ENCODE data around the gene AGAP1.

The AGAP1 gene

DNA sequence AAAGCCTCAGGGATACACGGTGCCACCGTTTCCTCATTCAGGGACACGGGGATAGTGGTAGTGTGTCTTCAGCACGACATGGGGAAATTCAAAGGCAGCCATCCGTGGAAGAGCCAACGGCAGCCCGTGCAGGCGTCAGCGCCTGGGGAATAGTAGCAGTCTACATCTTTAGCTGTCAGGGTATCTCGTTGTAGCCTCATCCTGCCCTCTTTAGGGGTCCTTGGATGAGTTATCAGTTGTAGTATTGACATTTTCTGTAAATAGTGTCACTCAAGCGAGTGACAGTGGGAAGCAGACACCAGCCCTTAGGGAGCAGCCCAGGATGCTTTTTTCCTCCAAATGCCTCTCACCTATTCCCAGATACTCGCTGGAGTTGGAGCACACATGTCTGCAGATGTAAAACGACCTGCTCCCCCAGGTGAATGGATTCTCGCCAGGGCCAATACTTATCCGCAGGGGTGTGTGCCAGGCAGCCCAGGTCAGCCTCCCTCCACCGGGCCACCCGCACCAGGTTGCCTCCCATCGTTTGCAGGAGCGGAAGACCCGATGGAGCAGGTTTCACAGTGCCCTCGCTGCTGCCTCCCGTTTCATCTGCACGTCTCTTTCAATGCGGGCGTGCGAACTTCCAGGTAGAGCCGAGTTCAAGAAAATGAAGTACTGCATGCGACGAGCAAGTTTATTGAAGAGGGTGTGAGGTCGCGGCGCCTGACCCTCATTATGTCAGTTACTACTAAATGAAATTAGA, 41.0 kb downstream of the AGAP1 start:
- no peak for DNase-seq

DNA sequence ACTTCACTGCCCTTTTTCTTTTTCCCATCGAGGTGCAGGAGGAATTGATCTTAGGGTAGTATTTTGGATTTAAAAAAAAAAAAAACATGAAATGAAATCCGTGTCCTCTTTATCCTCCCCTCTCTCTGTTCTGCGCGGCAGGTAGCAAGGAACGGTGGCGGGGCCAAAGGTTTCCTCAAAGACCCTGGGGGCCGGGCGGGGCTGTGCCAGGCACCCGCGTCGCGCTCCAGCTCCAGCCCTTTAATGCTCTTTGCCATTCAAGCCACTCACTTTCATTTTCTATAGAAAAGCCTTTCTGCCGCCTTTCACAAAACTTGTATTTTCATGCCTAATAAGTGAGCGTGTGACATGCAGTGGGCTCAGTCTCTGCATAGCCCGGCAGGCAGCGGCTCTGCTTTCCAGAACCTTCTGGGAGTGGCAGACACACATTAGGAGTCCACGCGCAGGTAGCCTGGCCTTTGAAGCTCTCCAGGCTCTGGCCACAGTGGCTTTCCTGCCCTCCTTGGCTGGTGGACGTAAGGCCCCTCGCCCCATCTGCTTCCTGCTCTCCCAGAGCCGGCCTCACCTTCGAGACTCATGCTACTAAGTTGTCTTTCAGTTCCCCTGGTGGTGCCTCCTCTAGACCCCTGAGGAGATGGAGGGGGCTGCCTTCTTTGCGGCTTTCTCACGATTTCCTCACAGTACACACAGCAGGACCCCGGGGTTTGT, 41.7 kb downstream of the AGAP1 start:
- DNase-seq, result no peak

DNA sequence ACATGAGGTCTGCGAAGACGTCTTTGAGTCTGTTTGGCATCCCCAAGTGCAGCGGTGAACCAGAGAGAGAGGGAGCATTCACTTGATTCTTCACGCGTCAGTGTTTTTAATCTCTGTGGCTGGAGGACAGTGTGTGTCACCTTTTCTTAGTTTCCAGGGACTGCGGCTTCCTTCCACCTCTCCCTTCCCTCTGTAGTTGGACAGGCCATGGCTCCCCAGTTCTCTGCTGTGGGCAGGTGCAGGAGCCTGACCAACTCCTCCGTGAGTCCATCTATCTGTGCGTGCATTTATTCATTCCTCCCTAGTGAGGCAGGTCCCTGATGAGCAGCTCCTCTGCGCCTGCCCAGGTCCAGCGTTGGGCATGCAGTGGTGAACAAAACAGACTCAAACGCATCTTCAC, 42.9 kb downstream of the AGAP1 start:
- no peak for DNase-seq

DNA sequence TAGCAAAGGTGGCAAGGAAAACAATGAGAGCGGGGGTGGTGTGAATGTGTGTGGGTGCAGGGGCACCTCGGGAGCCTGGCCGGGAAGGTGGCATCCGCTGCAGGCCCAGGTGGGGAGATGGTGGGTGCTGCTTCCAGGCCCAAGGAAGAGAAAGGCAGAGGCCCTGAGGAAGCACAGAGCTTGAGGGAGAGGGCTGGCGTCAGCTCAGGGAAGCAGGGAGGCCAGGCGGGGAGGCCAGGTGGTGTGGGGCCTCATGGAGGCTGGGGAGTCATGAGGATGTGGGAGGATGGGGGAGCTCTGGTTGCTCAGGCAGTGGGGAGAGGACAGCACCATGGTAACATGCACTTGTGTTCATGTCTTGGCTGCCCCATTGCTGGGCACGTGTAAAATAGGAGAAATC, 43.3 kb downstream of the AGAP1 start:
- no peak for DNase-seq

DNA sequence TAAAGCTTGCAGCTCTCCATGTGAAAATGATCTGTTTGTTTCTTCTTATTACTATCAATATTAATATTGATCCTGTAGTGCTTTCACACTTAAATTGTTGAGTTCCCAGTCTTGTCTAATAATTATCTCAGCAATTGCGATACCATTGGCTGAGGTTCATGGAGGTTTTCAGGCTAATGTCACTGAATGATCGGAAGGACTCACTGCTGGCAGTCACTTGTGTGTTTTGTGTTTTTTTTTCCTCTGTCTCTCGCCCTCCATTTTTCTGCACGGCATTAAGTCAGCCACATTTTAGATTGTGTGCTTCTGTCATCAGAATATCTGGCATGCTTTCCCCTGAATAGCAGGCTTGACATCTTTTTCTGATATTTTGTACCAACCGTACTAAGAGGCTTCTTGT, 43.7 kb downstream of the AGAP1 start:
- DNase-seq, result no peak

DNA sequence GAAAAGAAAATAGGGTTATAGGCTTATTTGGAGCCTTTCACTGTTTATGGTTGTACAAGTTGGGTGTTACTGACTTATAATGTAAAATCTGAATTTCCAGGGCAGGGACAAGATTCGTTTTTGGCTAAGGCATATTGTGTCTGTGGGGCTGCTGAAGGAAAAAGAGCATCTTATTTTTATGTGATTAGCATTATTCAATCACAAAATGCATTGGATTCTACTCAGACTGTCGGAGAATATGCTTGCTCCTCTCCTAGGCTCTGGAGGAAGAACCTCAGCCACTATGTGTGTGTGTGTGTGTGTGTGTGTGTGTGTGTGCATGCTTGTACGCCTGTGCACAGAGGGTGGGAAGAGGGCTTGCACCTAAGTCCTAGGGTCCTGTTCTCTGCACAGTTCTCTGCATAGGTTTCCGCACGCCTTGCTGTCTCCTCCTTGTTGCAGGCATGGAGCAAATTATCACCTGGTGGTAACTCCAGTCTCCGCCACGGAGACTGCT, 44.3 kb downstream of the AGAP1 start:
- DNase-seq, result no peak

DNA sequence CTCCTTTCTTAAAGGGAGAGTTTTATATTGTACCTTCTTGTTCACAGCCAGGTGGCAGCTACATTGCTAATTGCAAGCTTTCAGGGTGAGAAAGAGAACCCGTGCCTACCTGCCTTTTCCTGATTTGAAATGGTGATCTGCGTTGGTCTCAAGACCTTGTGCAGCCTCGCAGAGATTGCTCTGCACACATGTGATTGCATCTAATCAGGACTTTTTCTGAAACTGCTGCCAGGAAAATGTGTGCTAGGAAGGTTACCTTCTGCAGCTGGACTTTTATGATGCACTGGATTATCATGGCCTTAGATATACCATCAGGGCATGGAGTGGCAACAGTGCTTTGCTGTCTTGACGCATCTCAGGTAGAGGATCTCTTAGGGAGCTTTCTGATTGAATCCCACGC, 45.1 kb downstream of the AGAP1 start:
- DNase-seq, result no peak

DNA sequence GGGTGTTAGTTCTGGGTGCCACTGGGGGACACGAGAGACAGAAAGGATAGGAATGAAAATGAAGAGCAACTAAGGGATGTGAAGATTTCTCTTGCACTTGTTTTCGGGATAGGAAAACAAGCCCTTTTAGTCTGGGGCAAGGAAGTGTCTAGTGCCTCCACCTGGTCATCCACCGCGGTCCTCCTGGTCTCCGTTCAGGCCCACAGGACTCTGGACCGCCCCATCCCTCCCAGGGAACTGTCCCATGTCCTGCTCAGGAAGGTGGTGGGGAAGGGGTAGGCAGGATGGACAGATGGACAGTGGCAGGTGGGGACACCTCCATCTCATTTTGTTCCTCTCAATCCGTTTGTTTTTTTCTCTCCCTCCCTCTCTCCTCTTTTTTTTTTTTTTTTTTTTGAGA, 45.9 kb downstream of the AGAP1 start:
- DNase-seq, result no peak

DNA sequence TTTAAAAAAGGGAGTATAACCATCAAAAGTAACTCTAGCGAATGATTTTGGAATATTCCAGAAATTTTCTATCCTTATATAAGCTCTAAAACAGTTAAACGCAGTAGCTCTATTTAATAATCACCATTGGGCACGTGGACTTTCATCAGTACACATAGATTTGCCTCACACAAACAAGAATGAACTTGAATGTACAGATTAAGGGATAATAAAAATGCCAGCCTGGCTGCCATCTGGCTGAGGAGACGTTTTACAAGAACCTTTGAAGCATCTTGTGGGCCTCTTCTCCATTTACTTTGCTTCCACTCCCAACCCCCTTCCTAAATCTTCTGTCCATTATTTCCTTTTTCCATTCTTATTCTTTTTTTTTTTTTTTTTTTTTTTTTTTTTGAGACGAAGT, 47.2 kb downstream of the AGAP1 start:
- DNase-seq, result no peak

DNA sequence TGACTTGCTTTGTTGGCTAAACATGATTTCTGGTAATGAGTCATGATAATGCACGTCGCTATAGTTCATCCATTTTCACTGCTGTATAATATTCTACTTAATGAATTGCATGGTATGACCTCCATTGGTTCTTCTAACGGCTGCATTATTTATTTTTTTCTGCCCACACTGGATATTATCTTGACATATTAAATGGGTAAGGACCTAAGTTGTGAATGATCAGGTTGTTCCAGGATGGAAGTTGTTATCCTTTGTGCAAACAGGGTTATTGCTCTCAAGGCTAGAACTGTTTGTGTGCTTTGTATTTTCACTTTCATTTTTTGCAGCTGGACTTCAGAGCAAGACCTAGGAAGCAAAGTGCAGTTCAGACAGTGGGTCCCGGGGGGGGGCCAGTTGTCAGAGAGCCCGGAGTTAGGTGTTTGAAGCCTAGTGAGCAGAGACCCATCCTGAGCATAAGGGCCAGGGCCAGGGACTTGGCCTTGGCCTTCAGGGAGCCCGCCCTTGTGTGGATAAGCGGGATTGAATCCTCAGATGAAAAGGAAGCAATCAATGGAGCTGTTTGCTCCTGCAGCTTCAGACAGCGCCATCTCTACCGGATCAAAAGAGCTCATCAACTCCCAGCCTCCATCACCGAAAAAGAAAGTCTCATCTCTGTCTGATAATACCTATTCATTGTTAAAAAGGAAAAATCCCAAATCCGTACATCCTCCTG, 48.2 kb downstream of the AGAP1 start:
- DNase-seq, result no peak

DNA sequence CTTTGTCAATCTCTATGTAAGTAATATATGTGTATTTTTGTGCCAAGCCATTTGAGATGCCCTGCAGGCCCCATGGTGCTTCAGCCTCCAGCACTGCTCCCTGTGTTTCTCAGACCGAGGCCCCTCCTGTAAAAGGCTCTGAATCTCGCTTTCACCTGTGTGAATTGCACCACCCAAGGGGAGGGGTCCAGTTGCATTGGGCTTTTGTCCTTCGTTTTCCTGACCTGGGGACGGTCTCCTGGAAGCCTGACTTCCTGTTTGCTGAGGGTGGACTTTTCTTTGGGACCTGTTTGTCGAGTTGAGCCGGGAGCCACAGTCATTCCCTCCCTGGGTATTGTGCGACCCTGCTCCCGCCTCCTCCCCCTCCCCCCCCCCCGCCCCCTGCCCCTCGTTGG, 48.9 kb downstream of the AGAP1 start:
- DNase-seq, result no peak

DNA sequence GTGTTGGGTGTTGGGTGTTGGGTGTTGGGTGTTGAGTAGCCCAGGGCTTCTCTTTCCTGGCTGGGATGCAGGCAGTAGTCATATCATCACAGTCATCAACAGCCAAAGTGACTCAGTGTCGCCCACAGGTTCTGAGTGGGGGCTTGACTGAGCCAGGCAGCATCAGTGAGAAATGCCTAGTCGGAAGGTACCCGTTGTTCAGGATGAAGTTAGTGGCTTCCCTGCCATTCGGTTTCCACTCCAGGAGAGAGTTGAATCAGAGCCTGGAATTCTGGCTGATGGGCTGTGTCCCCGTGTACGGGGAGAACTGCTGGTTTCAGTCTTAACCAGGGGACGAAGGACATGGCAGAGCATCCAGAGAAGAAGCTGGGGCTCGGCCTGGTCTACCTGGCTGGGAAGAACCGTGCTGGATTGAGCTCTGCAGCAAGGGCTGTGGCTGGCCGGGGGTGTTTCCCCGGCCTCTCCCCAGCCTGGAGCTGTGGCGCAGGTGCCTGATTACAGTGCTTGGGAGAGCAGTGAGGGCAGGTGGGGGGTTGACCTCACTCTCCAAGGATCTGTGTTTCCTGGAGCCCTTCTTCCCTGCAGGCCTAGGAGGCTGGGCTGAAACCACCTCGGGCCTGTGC, 49.4 kb downstream of the AGAP1 start:
- no peak for DNase-seq

DNA sequence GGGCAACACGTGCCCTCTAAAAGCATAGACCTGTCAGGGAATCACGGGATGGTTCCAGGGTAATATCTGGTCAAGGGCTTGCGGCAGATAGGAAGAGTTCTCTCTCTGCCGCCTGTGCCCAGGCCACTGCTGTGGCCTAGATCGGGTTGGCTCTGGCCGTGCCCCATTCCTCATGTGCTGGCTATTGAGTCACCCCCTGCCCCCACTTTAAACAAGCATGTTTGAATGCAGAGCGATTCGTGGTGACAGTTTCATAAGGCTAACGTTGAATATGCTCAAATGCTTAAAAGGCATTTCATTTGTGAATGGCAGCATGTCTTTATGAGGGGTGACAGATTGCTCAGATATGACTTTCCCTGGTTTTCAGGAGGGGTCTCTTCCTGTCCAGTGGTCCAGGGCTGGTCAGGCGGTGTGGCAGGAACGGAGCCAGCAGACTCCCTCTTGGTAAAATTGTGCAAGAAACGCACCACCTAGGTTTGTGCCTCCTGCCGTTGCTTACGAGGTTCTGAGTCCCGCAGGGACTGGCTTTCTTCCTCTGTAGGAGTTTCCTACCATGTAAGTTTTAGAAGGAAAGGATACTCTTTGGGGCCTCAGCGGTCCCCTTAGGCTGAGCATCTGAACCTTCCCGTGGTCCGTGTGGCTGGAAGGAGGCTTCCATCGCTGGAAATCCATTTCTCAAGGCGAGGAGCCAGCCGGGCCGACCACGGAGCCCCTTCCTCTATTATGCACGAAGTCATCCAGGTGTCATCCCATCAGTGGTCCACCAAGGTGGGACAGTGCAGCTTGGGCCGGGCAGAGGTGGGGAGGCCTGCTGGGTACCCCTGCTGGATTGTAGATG, 50.2 kb downstream of the AGAP1 start:
- DNase-seq, result no peak

DNA sequence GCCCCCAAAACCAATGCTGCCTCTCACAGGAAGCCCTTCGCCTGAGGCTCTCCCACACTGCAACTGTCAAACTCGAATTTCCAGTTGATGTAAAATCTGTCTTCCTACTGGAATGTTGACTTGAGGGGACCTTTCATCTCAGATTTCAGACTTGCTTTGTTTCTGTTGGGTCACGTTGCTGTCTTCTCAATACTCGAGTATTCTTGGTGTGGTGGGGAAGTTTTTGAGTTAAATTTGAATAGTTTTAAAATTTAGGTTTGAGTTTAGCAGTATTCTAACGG, 50.8 kb downstream of the AGAP1 start:
- no peak for DNase-seq

DNA sequence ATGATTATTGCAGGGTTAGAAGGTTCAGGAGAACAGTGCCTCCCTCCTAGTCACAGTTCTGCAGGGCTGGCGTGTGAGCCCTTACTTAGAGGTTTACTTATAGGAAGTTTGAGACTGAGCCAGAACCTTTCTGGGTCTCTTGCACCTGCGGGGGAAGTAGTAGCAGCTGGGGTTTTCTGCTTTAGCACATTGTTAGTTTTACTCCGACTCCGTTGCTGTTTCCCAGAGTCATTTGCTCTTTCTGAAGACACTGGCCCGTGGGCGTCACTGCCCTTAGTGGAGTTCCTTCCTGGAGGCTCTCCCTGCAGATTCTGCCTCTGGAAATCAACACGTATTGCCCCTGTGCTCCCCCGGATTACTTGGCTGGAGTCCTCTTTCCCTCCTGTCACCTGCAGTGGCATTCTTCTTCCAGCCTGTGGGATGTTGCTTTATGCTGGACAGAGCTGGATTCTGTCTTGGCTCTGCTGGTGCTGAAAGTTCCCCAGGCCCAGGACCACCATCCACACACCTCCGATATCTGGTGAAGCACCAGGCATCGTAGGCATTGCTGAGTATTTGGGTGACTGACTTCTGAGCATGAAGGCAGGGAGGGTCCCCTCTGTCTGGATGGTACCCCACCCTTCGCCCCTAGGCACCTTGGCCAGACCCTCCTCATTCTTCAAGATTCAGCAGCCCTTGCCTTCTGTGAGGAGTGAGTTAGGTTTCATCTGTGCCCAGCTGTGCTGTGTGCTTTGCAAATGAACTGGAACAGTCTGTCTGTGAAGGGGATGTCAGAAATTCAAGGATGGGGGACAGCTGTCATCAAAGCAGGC, 51.7 kb downstream of the AGAP1 start:
- DNase-seq, result no peak

DNA sequence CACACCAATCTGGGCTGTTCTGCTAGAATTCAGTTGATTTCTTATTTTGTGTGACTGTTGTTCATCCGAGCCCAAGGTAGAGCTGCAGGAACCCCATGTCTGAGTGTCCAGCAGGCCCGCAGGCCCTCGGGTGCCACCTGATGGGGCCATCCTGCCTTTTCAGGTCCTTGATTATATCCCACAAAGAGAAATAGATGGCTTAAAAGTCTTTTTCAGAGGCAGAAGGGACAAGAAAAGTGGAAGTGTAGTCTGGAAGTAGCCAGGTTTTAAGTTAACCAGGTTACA, 52.2 kb downstream of the AGAP1 start:
- DNase-seq, result no peak

DNA sequence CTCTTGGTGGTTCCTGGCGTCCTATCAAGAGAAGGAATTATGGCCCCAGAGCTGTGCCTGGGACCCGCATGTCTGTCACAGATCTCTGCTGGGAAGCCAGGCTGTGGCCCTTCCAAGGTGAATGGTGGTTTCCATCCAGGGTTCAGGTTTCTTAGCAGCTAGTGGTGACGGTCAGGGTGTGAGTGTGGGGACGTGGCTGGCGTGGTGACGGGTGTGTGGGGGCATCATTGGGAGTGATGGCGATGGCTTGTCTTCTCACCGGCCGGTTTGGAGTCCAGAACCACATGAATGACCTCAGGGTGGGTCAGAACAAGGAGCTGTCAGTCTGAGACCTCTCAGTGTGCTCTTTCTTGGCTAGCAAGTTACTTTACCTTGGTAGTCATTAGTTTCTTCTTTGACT, 52.6 kb downstream of the AGAP1 start:
- DNase-seq, result no peak

DNA sequence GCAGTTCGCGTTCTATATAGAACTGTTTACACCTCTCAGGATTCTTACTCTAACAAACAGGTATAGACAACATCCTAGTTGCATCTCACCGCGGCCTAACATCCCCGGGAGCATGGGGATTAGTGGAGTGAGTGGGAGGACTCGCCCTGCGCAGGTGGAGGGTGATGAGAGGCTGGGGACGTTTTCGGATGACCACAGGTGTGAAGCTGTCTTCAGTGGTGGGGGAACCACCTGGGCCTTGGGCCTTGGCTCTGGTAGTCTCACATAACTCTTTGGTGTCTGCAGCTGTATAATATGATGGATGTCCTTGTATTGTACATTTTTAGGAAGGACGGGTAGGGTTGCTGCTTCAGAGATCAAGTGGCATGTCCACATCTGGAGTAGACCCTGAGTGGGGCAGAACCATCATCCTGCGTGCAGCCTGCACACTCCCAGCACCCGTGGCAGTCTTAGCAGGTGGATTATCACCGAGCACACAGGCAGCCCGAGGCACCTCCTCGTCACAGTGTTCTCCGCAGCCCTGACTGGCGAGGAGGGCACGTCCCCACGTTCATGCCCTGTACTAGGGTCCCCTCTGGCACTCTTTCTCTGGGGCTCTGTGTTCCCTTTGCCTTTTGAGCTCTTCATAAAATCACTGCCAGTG, 56.0 kb downstream of the AGAP1 start:
- no peak for DNase-seq

DNA sequence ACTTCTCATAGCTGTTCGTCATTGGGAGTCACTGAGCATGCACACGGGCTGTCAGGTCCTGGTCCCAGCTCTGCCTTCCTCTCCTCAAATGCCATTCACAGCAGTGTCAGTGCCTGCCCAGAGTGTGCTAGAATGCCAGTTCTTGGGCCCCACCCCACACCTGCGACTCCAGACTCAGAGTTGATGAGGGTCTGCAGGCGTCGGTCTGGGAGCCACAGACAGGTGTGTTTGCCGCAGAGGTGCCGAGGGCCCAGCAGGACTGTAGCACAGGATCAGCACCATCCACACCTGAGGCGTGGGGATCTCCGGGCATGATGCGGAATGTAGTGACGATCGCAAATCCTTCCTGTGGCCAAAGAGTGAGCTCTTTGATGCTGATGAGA, 56.5 kb downstream of the AGAP1 start:
- no peak for DNase-seq

DNA sequence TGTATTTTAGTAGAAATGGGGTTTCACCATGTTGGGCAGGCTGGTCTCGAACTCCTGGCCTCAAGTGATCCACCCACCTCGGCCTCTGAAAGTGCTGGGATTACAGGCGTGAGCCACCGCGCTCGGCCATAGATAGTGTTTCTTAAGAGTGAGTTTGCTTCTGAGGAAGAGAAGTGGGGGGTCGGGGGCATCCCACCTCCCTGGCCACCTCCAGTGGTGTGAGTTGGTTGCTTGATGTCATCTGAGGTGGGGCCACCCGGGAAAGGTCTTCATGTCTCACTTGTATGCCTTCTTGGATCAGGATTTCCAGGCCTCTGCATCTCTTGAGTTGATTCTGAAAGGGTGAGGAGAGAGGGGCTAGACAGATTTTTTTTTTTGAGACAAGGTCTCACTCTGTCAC, 57.1 kb downstream of the AGAP1 start:
- DNase-seq, result no peak

DNA sequence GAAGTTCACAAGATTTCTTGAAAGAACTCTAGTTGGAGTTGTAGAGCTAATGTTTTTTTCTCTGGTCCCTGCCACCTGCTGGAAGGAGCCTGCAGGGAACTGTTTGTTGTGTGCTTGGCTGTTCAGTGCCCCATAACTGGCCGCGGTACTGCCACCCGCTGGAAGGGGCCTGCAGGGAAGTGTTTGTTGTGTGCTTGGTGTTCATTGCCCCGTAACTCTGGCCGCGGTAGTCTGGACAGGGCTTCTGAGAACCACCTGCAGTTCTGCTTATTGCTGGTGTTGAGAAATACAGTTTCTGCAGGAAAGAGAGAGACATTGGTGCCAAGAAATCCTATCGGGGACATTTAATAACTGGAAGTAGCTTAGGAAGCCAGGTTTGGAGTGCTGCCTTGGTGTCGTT, 58.1 kb downstream of the AGAP1 start:
- DNase-seq, result no peak

DNA sequence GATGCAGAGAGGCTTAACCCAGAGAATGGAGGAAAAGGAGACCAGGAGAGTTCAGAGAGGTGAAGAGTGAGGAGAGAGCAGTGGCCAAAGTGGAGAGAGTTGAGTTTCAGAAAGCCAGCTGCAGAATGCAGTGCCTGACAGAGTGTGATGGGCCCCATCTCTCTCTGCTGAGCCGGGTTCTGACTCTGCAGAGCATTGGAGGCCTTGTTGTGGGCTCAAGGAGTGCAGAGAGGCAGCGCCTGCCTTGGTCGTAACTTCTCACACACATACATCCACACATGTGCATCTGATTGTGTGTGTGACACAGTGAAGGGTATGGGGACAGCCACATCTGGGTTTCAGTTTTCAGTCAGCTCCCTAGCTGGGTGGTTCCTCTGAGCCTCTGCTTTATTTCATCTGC, 58.8 kb downstream of the AGAP1 start:
- DNase-seq, result no peak

Data from activated CD4-positive, alpha-beta T cell treated with anti-CD3 and anti-CD28 coated beads, Interleukin-10, Interleukin-2, amounts not matched to agents 100 ng/mL and 50 ng/mL, durations not matched to agents 16 hours and 8 hours (primary cell).